Endothelial cell of umbilical vein (primary cell): ENCODE data around the gene CRHR1. TPM values are rescaled to one million over a fixed set of nuclear protein-coding genes. Genes with fewer than 3 reads are reported as not detected.

Experiments used
- BruUV-seq: library from RNA; stranded (reverse); fragments of 400-500 nt; replicated peaks from 2 replicates; lab custom pipeline; 2021; lab: Mats Ljungman, UMichigan
- CTCF ChIA-PET: fragments of 300-600, 350-600 bp; sonication (Branson Sonifier 250); formaldehyde crosslinking; loops from one replicate; lab custom pipeline; 2021; ENCODE audit warnings: antibody characterized with exemption, inconsistent platforms; lab: Charles Lee
- POLR2A ChIA-PET: fragments of 300-600, 350-600 bp; sonication (Branson Sonifier 250); formaldehyde crosslinking; loops from one replicate; lab custom pipeline; 2021; ENCODE audit warnings: antibody characterized with exemption, inconsistent platforms; lab: Charles Lee
- DNase-seq: peaks from one replicate; pipeline ENCODE4 v3.0.0-alpha.2; 2011; ENCODE audit warnings: low read depth, low spot score
- FAIRE-seq: peaks from 2 replicates; lab custom pipeline; 2011; peaks lifted over from hg19 to GRCh38; lab: Jason Lieb, UNC
- H2AFZ ChIP-seq: 2 replicates; pipeline ENCODE4 v1.6.0; 2012; ENCODE audit warnings: low read depth, low read length, control low read depth, inconsistent platforms
- H3K27ac ChIP-seq: 2 replicates; pipeline ENCODE4 v1.5.1; 2011; ENCODE audit warnings: low read depth, mild to moderate bottlenecking, control low read depth, low read length, moderate library complexity; ENCODE audit not compliant: insufficient read depth
- H3K27me3 ChIP-seq, 2 experiments: 2 replicates each; pipeline versions ENCODE4 v1.6.0 to v1.6.1; 2011; ENCODE audit warnings: low read length in 2 of 2, mixed read lengths in 1 of 2; ENCODE audit not compliant: control insufficient read depth in 2 of 2, insufficient read depth in 2 of 2
- H3K36me3 ChIP-seq, 2 experiments: 2 replicates in 1 of 2; 3 replicates in 1 of 2; pipeline ENCODE4 v1.5.1; 2011; ENCODE audit warnings: low read length in 2 of 2, mild to moderate bottlenecking in 1 of 2, moderate library complexity in 1 of 2; ENCODE audit not compliant: control insufficient read depth in 2 of 2, insufficient read depth in 2 of 2; ENCODE audit errors: extremely low read depth in 1 of 2
- H3K4me1 ChIP-seq: 3 replicates; pipeline ENCODE4 v1.5.1; 2011; ENCODE audit warnings: mild to moderate bottlenecking, low read length; ENCODE audit not compliant: control insufficient read depth, insufficient read depth; ENCODE audit errors: extremely low read depth
- H3K4me2 ChIP-seq: 2 replicates; pipeline ENCODE4 v1.6.1; 2011; ENCODE audit warnings: low read length, control low read depth, mixed read lengths; ENCODE audit not compliant: insufficient read depth
- H3K4me3 ChIP-seq, 3 experiments: fragments of 200-600 bp in 1 of 3; sonication (generic), shearing (Covaris generic) in 1 of 3; replicated peaks in 1 of 3; 2 replicates each; pipeline ENCODE4 v1.5.1; 2011 to 2016; ENCODE audit warnings: control low read depth in 3 of 3, low read length in 3 of 3, mild to moderate bottlenecking in 2 of 3, inconsistent platforms in 1 of 3, low read depth in 1 of 3, moderate library complexity in 1 of 3; ENCODE audit not compliant: insufficient read depth in 1 of 3
- H3K79me2 ChIP-seq: 2 replicates; pipeline ENCODE4 v1.6.0; 2012; ENCODE audit warnings: low read length, inconsistent platforms; ENCODE audit not compliant: control insufficient read depth, insufficient read depth
- H3K9ac ChIP-seq: replicated peaks from 2 replicates; pipeline ENCODE3; 2011; ENCODE audit warnings: low read length, control low read depth; ENCODE audit not compliant: insufficient read depth; ENCODE audit errors: extremely low read depth
- H3K9me1 ChIP-seq: replicated peaks from 3 replicates; pipeline ENCODE4 v1.6.0; 2011; ENCODE audit warnings: mild to moderate bottlenecking, low read length; ENCODE audit not compliant: control insufficient read depth, insufficient read depth; ENCODE audit errors: extremely low read depth
- H3K9me3 ChIP-seq: replicated peaks from 2 replicates; pipeline ENCODE4 v1.5.1; 2012; ENCODE audit warnings: low read length, inconsistent platforms; ENCODE audit not compliant: control insufficient read depth, insufficient read depth
- H4K20me1 ChIP-seq: replicated peaks from 2 replicates; pipeline ENCODE3; 2011; ENCODE audit warnings: mild to moderate bottlenecking, low read length; ENCODE audit not compliant: control insufficient read depth, insufficient read depth; ENCODE audit errors: extremely low read depth
- EZH2 ChIP-seq: IDR thresholded peaks from 2 replicates; pipeline ENCODE4 v1.6.1; 2012; ENCODE audit warnings: borderline replicate concordance, low read depth, mild to moderate bottlenecking, moderate library complexity, low read length, inconsistent platforms; ENCODE audit not compliant: severe bottlenecking
- FOS ChIP-seq: IDR thresholded peaks from 2 replicates; pipeline ENCODE4 v1.6.1; 2011; ENCODE audit warnings: mild to moderate bottlenecking, low read length, moderate library complexity, borderline replicate concordance; ENCODE audit not compliant: insufficient read depth
- GATA2 ChIP-seq: IDR thresholded peaks from 2 replicates; pipeline ENCODE4 v1.7.0; 2011; ENCODE audit warnings: low read depth, mild to moderate bottlenecking, moderate library complexity, mixed read lengths, low read length; ENCODE audit not compliant: insufficient read length, insufficient read depth
- JUN ChIP-seq: IDR thresholded peaks from 2 replicates; pipeline ENCODE4 v1.6.1; 2011; ENCODE audit warnings: borderline replicate concordance, low read depth; ENCODE audit not compliant: insufficient read length, insufficient read depth
- MYC ChIP-seq: IDR thresholded peaks from one replicate; pipeline ENCODE4 v1.6.1; 2011; ENCODE audit warnings: mild to moderate bottlenecking, low read depth, low read length
- POLR2A ChIP-seq: IDR thresholded peaks from 2 replicates; pipeline ENCODE4 v1.6.1; 2012; ENCODE audit warnings: low read depth, mild to moderate bottlenecking, control low read depth, low read length
- POLR2AphosphoS5 ChIP-seq: IDR thresholded peaks from 2 replicates; pipeline ENCODE4 v1.6.1; 2012; ENCODE audit warnings: low read depth, mild to moderate bottlenecking, control low read depth, low read length, moderate library complexity; ENCODE audit not compliant: insufficient read depth
- dilution Hi-C: fragments of 300-500 bp; cut with MboI; formaldehyde crosslinking; loops from one replicate; pipeline ENCODE4 v1.15.0; 2019; ENCODE audit warnings: low sequenced_read_pairs; ENCODE audit not compliant: extremely low pct_ligation_motif_present
- intact Hi-C: fragments of 100-400 bp; cut with micrococcal nuclease; formaldehyde crosslinking; loops from one replicate; pipeline ENCODE4 v1.10.0; 2022
- polyA plus RNA-seq, 4 experiments: library from polyadenylated mRNA; depleted of rRNA in 3 of 4; stranded (reverse) in 3 of 4; unstranded in 1 of 4; fragments of >200 nt; gene quantifications; 2 replicates each; pipeline versions ENCODE4 v1.2.1 to v1.2.3, GENCODE V29; 2011 to 2012; ENCODE audit warnings: missing spikeins in 1 of 4
- total RNA-seq: library from RNA; stranded (reverse); gene quantifications from 2 replicates; pipeline ENCODE4 v1.2.3, GENCODE V29; 2021
- TF ChIP-seq, protein P1 (sequence below): IDR thresholded peaks from 2 replicates; pipeline ENCODE4 v1.6.1; 2011; ENCODE audit not compliant: insufficient read depth, insufficient read length
- TF ChIP-seq, protein P2 (sequence below), 2 donors: IDR thresholded peaks; 1 replicate in 1 of 2; 2 replicates in 1 of 2; pipeline ENCODE4 v1.5.1; 2011; ENCODE audit warnings: low read length in 2 of 2, mild to moderate bottlenecking in 2 of 2, moderate library complexity in 2 of 2, control low read depth in 1 of 2, inconsistent platforms in 1 of 2, low read depth in 1 of 2; ENCODE audit not compliant: insufficient read depth in 1 of 2; ENCODE audit errors: extremely low read depth in 1 of 2

CRHR1 gene
- total and polyA plus RNA-seq, 2 donors (not counting 3 experiments of a cell fraction or from before 2014, with no cell fraction given) = not detected

DNA sequence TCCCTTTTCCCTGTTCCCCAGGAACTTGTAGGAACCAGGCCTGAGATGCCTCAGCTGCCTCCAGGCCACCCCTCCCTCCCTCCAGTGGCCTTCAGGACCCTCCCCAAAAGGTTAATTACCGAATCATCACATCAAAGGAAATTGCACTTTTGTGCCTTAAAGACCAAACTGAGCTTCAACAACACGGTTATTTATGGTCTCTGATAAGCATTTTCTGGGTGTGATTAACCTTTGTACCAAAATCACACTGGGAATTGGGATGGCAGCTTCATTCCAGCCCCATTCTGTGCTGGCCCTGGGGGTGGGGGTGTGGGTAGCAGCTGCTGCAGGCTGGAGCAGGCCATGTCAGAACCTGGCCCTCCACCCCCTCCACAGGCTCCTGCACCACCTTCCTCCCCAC is 16.7 kb downstream of the CRHR1 start:
- TF ChIP-seq, protein P1, sequence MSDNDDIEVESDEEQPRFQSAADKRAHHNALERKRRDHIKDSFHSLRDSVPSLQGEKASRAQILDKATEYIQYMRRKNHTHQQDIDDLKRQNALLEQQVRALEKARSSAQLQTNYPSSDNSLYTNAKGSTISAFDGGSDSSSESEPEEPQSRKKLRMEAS = no peak
- no peak for TF ChIP-seq POLR2AphosphoS5
- no peak for TF ChIP-seq JUN
- Histone ChIP-seq H3K79me2 (no peaks in the 10 kb centered on the region), H3K9me3 (no peaks in the 10 kb centered on the region), H3K4me3 (no peak overlapping the region), H3K4me2 (no peak overlapping the region), H3K9ac (no peak overlapping the region), H3K4me1 (no peaks in the 10 kb centered on the region), H3K27me3 (peaks cover 0 to 10% of the 10 kb centered on the region in 2 experiments), H3K27ac (no peak overlapping the region), H3K36me3 (no peaks in the 10 kb centered on the region), H3K9me1 (no peaks in the 10 kb centered on the region), H4K20me1 (no peaks in the 10 kb centered on the region), H2AFZ (no peak overlapping the region)
- BruUV-seq = no TSS peak
- no peak for FAIRE-seq
- DNase-seq = no peak
- dilution Hi-C loops = no loop called here
- ChIA-PET POLR2A (no interaction called here), CTCF (interaction anchor here (0.9 to 1.2 kb wide), 2 partner anchors 10 to 18 kb away, joined by 3 read pairs; no protein-coding TSS in a partner anchor)
- intact Hi-C loops = no loop called here

- Histone ChIP-seq H4K20me1 (no peaks in the 10 kb centered on the region), H3K27ac (no peak overlapping the region), H3K9me1 (no peaks in the 10 kb centered on the region), H3K4me3 (no peak overlapping the region), H3K79me2 (no peaks in the 10 kb centered on the region), H3K4me1 (no peaks in the 10 kb centered on the region), H2AFZ (no peak overlapping the region), H3K9me3 (no peaks in the 10 kb centered on the region), H3K27me3 (peaks cover 0 to 10% of the 10 kb centered on the region in 2 experiments), H3K9ac (no peak overlapping the region), H3K4me2 (no peak overlapping the region), H3K36me3 (no peaks in the 10 kb centered on the region)
- POLR2A ChIA-PET = no interaction called here
- CTCF ChIA-PET = interaction anchor here (0.9 to 1.2 kb wide), 2 partner anchors 9 to 19 kb away, joined by 3 read pairs; no protein-coding TSS in a partner anchor
- FAIRE-seq (no peak), DNase-seq (no peak)
- dilution Hi-C loops (no loop called here), intact Hi-C loops (no loop called here)
- TF ChIP-seq, protein P2, sequence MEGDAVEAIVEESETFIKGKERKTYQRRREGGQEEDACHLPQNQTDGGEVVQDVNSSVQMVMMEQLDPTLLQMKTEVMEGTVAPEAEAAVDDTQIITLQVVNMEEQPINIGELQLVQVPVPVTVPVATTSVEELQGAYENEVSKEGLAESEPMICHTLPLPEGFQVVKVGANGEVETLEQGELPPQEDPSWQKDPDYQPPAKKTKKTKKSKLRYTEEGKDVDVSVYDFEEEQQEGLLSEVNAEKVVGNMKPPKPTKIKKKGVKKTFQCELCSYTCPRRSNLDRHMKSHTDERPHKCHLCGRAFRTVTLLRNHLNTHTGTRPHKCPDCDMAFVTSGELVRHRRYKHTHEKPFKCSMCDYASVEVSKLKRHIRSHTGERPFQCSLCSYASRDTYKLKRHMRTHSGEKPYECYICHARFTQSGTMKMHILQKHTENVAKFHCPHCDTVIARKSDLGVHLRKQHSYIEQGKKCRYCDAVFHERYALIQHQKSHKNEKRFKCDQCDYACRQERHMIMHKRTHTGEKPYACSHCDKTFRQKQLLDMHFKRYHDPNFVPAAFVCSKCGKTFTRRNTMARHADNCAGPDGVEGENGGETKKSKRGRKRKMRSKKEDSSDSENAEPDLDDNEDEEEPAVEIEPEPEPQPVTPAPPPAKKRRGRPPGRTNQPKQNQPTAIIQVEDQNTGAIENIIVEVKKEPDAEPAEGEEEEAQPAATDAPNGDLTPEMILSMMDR (IDR thresholded peaks at IDR 0.05; ENCODE audit: extremely low read depth in 1 of 2, insufficient read depth in 1 of 2, low read depth in 1 of 2, low read length in 2 of 2) = no peak
- TF ChIP-seq POLR2AphosphoS5 = no peak
- no peak for TF ChIP-seq GATA2
- no peak for TF ChIP-seq FOS
- no peak for TF ChIP-seq MYC
- TF ChIP-seq EZH2 = no peak
- TF ChIP-seq, protein P1 = no peak
- TF ChIP-seq POLR2A = no peak
- no TSS peak for BruUV-seq
These were observed 17.3 kb downstream of the CRHR1 start for GRCh38 chr17:45801421-45801820.
